ENCODE results near the gene FH.

Gene FH

DNA sequence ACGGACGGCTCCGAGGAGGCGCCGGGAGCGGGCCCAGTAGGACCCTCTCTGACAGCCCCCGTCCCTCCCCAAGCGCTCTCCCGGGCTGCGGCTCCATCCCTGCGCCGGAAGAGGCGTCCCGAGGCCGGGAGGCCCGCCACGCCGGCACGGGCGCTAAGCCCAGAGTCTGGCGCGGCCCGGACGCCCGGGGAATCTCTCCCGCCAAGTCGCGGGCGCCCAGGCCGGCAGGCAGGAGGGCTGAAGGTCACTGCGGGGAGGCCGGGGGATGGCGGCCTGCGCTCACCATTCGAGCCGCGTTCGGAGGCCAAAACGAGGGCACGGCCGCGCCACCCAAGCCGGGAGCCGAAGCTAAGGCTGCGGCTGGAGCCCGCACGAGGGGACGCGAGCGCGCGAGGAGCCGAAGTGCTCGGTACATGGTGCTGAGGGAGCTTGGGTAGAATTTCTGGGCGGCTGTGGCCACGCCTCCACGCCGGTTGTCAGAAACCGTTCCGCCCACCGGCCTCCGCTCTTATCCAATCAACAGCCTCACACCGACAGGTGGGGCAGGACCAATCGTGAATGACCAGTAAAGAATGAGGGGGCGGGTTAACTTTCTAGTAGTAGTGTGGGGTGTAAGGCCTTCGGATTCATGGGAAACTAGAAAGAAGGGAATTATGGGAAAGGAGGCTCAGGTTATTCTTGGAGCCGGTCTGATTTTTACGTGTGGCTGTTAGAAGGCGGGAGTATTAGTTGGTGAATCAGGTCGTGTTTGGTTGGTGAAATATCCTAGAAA, at the start of gene FH:
Gene FH (minus strand): TSS at position 448 of the 772 bp plus-strand sequence. CDS start 33 bp downstream, at position 415.
- Histone ChIP-seq H3K4me3 (ENCODE audit: low read depth, low read length) (peak within 1 kb of the TSS; percentile 79), H3K27ac (ENCODE audit: extremely low read depth, low read depth, low read length) (peak within 1 kb of the TSS; percentile 17; the same call in 1 of the 2 replicates), H3K9me3 (ENCODE audit: control insufficient read depth, insufficient read depth, low read depth, low read length) (no peaks in the 10 kb centered on the region), H3K36me3 (ENCODE audit: control insufficient read depth in 2 of 2, insufficient read depth in 1 of 2, low read length in 2 of 2) (peaks cover 0 to 19% of the 10 kb centered on the region in 2 experiments; a peak in 1 of 3 replicates), H3K4me1 (ENCODE audit: control insufficient read depth, insufficient read depth, low read length) (no peaks in the 10 kb centered on the region)
- CTCF ChIA-PET: interaction anchor here (0.7 kb wide), 1 partner anchor 368 kb away, joined by 3 read pairs; no protein-coding TSS in a partner anchor
- POLR2A ChIA-PET: interaction anchor here (1.1 kb wide), 1 partner anchor 121 kb away, joined by 4 read pairs; the partner anchor contains the start of genes CHML and OPN3
- TF ChIP-seq ZNF37A (tag by site-specific recombination; IDR thresholded peaks at IDR 0.05): no peak
- peak; percentile 82 for TF ChIP-seq ZBTB8A (tag by site-specific recombination; IDR thresholded peaks at IDR 0.05)
- no peak for TF ChIP-seq PRDM1 (tag by site-specific recombination; IDR thresholded peaks at IDR 0.05)
- TF ChIP-seq ZNF529 (tag by site-specific recombination; IDR thresholded peaks at IDR 0.05; ENCODE audit: insufficient replicate concordance): no peak
- TF ChIP-seq, protein P1, sequence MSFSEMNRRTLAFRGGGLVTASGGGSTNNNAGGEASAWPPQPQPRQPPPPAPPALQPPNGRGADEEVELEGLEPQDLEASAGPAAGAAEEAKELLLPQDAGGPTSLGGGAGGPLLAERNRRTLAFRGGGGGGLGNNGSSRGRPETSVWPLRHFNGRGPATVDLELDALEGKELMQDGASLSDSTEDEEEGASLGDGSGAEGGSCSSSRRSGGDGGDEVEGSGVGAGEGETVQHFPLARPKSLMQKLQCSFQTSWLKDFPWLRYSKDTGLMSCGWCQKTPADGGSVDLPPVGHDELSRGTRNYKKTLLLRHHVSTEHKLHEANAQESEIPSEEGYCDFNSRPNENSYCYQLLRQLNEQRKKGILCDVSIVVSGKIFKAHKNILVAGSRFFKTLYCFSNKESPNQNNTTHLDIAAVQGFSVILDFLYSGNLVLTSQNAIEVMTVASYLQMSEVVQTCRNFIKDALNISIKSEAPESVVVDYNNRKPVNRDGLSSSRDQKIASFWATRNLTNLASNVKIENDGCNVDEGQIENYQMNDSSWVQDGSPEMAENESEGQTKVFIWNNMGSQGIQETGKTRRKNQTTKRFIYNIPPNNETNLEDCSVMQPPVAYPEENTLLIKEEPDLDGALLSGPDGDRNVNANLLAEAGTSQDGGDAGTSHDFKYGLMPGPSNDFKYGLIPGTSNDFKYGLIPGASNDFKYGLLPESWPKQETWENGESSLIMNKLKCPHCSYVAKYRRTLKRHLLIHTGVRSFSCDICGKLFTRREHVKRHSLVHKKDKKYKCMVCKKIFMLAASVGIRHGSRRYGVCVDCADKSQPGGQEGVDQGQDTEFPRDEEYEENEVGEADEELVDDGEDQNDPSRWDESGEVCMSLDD (tag by site-specific recombination; IDR thresholded peaks at IDR 0.05): no peak
- TF ChIP-seq, protein P2, sequence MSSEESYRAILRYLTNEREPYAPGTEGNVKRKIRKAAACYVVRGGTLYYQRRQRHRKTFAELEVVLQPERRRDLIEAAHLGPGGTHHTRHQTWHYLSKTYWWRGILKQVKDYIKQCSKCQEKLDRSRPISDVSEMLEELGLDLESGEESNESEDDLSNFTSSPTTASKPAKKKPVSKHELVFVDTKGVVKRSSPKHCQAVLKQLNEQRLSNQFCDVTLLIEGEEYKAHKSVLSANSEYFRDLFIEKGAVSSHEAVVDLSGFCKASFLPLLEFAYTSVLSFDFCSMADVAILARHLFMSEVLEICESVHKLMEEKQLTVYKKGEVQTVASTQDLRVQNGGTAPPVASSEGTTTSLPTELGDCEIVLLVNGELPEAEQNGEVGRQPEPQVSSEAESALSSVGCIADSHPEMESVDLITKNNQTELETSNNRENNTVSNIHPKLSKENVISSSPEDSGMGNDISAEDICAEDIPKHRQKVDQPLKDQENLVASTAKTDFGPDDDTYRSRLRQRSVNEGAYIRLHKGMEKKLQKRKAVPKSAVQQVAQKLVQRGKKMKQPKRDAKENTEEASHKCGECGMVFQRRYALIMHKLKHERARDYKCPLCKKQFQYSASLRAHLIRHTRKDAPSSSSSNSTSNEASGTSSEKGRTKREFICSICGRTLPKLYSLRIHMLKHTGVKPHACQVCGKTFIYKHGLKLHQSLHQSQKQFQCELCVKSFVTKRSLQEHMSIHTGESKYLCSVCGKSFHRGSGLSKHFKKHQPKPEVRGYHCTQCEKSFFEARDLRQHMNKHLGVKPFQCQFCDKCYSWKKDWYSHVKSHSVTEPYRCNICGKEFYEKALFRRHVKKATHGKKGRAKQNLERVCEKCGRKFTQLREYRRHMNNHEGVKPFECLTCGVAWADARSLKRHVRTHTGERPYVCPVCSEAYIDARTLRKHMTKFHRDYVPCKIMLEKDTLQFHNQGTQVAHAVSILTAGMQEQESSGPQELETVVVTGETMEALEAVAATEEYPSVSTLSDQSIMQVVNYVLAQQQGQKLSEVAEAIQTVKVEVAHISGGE (tag by site-specific recombination; conservative IDR thresholded peaks at IDR 0.05; ENCODE audit: low read depth): no peak
- TF ChIP-seq EGR2 (tag by site-specific recombination; IDR thresholded peaks at IDR 0.05; ENCODE audit: low read depth): 0 out of 2 replicates have a peak, but pooled peaks have one; percentile 17
- peak; percentile 78; the same call in 1 of the 2 replicates for TF ChIP-seq ZNF76 (tag by site-specific recombination; IDR thresholded peaks at IDR 0.05; ENCODE audit: borderline replicate concordance, low read depth)
- no peak for TF ChIP-seq ZNF658 (tag by site-specific recombination; IDR thresholded peaks at IDR 0.05)
- peak; percentile 74 for TF ChIP-seq SP3 (tag by site-specific recombination; IDR thresholded peaks at IDR 0.05)
- peak; percentile 40; the same call in 1 of the 2 replicates for TF ChIP-seq ZBTB20 (tag by site-specific recombination; IDR thresholded peaks at IDR 0.05)
- TF ChIP-seq ZNF404 (tag by site-specific recombination; IDR thresholded peaks at IDR 0.05): no peak
- TF ChIP-seq GLI4 (tag by site-specific recombination; IDR thresholded peaks at IDR 0.05): no peak
- no peak for TF ChIP-seq FEZF1 (tag by site-specific recombination; IDR thresholded peaks at IDR 0.05)
- TF ChIP-seq, protein P3, sequence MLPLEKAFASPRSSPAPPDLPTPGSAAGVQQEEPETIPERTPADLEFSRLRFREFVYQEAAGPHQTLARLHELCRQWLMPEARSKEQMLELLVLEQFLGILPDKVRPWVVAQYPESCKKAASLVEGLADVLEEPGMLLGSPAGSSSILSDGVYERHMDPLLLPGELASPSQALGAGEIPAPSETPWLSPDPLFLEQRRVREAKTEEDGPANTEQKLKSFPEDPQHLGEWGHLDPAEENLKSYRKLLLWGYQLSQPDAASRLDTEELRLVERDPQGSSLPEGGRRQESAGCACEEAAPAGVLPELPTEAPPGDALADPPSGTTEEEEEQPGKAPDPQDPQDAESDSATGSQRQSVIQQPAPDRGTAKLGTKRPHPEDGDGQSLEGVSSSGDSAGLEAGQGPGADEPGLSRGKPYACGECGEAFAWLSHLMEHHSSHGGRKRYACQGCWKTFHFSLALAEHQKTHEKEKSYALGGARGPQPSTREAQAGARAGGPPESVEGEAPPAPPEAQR (tag by site-specific recombination; IDR thresholded peaks at IDR 0.05): no peak
- TF ChIP-seq GFI1B (tag by site-specific recombination; IDR thresholded peaks at IDR 0.05): no peak
- TF ChIP-seq ZNF335 (tag by site-specific recombination; conservative IDR thresholded peaks at IDR 0.05): 0 out of 2 replicates have a peak, but pooled peaks have one; percentile 11
- peak; percentile 18 for TF ChIP-seq SETDB1 (IDR thresholded peaks at IDR 0.05; ENCODE audit: insufficient read length, low read length)
- TF ChIP-seq ZNF157 (tag by site-specific recombination; IDR thresholded peaks at IDR 0.05): no peak
- peak; percentile 39; the same call in 1 of the 2 replicates for TF ChIP-seq IKZF3 (tag by site-specific recombination; IDR thresholded peaks at IDR 0.05)
- TF ChIP-seq SP2 (tag by site-specific recombination; IDR thresholded peaks at IDR 0.05): peak; percentile 78
- TF ChIP-seq ZNF585B (tag by site-specific recombination; IDR thresholded peaks at IDR 0.05): no peak
- TF ChIP-seq GLIS2 (tag by site-specific recombination; IDR thresholded peaks at IDR 0.05): peak; percentile 35; the same call in 1 of the 2 replicates
- TF ChIP-seq ZNF596 (tag by site-specific recombination; IDR thresholded peaks at IDR 0.05): no peak
- TF ChIP-seq ZNF549 (tag by site-specific recombination; IDR thresholded peaks at IDR 0.05): no peak
- 0 out of 2 replicates have a peak, but pooled peaks have one; percentile 14 for TF ChIP-seq ZFHX2 (tag by site-specific recombination; conservative IDR thresholded peaks at IDR 0.05)
- TF ChIP-seq KLF9 (tag by site-specific recombination; IDR thresholded peaks at IDR 0.05; ENCODE audit: low read depth): peak; percentile 24; the same call in 1 of the 2 replicates
- TF ChIP-seq ZNF423 (tag by site-specific recombination; IDR thresholded peaks at IDR 0.05): no peak
- TF ChIP-seq, protein P4, sequence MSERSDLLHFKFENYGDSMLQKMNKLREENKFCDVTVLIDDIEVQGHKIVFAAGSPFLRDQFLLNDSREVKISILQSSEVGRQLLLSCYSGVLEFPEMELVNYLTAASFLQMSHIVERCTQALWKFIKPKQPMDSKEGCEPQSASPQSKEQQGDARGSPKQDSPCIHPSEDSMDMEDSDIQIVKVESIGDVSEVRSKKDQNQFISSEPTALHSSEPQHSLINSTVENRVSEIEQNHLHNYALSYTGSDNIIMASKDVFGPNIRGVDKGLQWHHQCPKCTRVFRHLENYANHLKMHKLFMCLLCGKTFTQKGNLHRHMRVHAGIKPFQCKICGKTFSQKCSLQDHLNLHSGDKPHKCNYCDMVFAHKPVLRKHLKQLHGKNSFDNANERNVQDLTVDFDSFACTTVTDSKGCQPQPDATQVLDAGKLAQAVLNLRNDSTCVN (tag by site-specific recombination; optimal IDR thresholded peaks at IDR 0.05): peak; percentile 73

Measured in HEK293 (cell line).